Activated CD8-positive, alpha-beta memory T cell treated with anti-CD3 and anti-CD28 coated beads, Interleukin-2, amount 10 ng/mL, durations not matched to agents 7 days and 5 days (primary cell): ENCODE results near the gene SMARCC1. TPM values are rescaled to one million over a fixed set of nuclear protein-coding genes. Genes with fewer than 3 reads are reported as not detected.

Experiments
- ATAC-seq: fragments of 150-1000 bp; cut with Tn5 transposase; one replicate; pipeline ENCODE4 v1.10.0; 2021; ENCODE audit warnings: moderate library complexity
- CTCF ChIA-PET: fragments of 350-600 bp; sonication (Branson Sonifier 250); formaldehyde crosslinking; loops from one replicate; lab custom pipeline; 2021; ENCODE audit warnings: antibody characterized with exemption; lab: Charles Lee
- DNase-seq: peaks from one replicate; pipeline ENCODE4 v3.0.0-alpha.2; 2020
- H3K27ac Mint-ChIP-seq: one replicate; pipeline ENCODE4 v1.8.0; 2021; ENCODE audit warnings: mild to moderate bottlenecking, mixed read lengths
- H3K27me3 Mint-ChIP-seq: one replicate; pipeline ENCODE4 v1.8.0; 2021; ENCODE audit warnings: mixed read lengths
- H3K36me3 Mint-ChIP-seq: one replicate; pipeline ENCODE4 v1.8.0; 2021; ENCODE audit warnings: mild to moderate bottlenecking, mixed read lengths
- H3K4me1 Mint-ChIP-seq: one replicate; pipeline ENCODE4 v1.8.0; 2021; ENCODE audit warnings: mixed read lengths
- H3K4me3 Mint-ChIP-seq: one replicate; pipeline ENCODE4 v1.8.0; 2021; ENCODE audit warnings: mild to moderate bottlenecking, moderate library complexity, mixed read lengths
- H3K9me3 Mint-ChIP-seq: one replicate; pipeline ENCODE4 v1.8.0; 2022; ENCODE audit warnings: low read depth, mixed read lengths
- total RNA-seq, 2 experiments: library from RNA; stranded (reverse); gene quantifications; one replicate each; pipeline ENCODE4 v1.2.3, GENCODE V29; 2021

The SMARCC1 gene
- total RNA-seq, 2 experiments from 2014 or later, result 84.3 to 111 TPM

DNA sequence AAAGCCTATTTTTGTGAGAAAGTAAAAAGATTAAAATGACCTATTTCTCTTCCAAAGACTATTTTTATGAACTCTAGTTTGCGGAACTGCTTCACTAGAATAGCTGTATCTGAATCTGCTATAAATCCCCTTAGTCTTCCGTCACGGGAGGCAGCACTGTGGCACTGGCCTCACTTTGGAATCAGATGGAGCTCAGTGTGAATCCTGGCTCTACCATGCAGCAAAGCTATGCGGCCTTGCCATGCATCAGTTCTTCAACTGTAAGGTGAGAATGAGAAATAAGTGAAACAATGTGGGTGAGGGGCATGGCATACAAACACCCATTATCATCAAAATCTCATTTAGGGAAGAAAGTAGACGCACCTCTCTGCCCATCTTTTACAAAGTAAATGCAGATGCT lies 175.5 kb downstream of the SMARCC1 start:
- Mint-ChIP-seq H3K27me3 (no peaks in the 10 kb centered on the region), H3K27ac (no peak overlapping the region), H3K36me3 (peaks cover 40% of the 10 kb centered on the region), H3K4me1 (peaks cover 3% of the 10 kb centered on the region), H3K9me3 (no peaks in the 10 kb centered on the region), H3K4me3 (no peak overlapping the region)
- ATAC-seq (no peak), DNase-seq (no peak)
- CTCF ChIA-PET, result interaction anchor here (1.0 kb wide), 1 partner anchor 73 kb away, joined by 3 read pairs; no protein-coding TSS in a partner anchor

DNA sequence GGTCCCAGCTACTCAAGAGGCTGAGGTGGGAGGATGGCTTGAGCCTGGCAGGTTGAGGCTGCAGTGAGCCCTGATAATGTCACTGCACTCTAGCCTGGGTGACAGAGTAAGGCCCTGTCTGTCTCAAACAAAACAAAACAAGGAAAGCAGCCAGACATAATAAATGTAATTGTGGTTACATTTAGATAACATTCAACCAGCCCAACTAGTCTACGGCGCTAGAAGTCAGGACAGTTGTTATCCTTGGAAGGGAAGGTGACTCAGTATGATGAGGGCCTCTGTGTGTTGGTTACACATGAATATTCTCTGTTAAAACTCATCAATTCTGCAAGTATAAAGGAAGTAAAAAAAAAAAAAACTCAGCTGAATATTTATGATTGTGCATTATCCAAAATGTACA lies 176.0 kb downstream of the SMARCC1 start:
- DNase-seq (no peak), ATAC-seq (no peak)
- no peak overlapping the region for H3K27ac Mint-ChIP-seq
- peaks cover 39% of the 10 kb centered on the region for H3K36me3 Mint-ChIP-seq
- no peaks in the 10 kb centered on the region for H3K27me3 Mint-ChIP-seq
- CTCF ChIA-PET, result no interaction called here
- H3K4me3 Mint-ChIP-seq, result no peak overlapping the region
- peaks cover 3% of the 10 kb centered on the region for H3K4me1 Mint-ChIP-seq
- H3K9me3 Mint-ChIP-seq, result no peaks in the 10 kb centered on the region

DNA sequence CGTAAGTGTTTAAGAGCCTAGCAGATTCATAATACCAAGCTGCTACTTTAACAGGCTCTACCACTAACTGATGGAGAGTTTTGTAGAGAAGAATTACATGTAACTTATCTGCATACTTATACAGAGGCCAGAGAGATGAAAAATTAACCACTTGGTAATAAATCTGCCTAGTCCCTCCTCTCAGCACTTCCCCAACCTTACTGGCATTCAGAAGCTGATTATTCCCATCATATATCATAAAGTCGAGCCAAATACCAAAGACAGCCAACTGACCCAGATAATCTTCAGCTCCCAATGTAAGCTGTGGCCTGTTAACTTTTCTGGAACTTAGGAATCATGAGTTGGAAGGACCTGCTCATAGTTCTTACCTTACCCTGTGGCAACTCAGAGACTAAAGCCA lies 177.5 kb downstream of the SMARCC1 start:
- H3K4me1 Mint-ChIP-seq, result peaks cover 3% of the 10 kb centered on the region
- no peaks in the 10 kb centered on the region for H3K9me3 Mint-ChIP-seq
- no peak for ATAC-seq
- CTCF ChIA-PET, result no interaction called here
- H3K27me3 Mint-ChIP-seq, result no peaks in the 10 kb centered on the region
- no peak overlapping the region for H3K4me3 Mint-ChIP-seq
- DNase-seq, result no peak
- no peak overlapping the region for H3K27ac Mint-ChIP-seq
- H3K36me3 Mint-ChIP-seq, result peaks cover 26% of the 10 kb centered on the region

DNA sequence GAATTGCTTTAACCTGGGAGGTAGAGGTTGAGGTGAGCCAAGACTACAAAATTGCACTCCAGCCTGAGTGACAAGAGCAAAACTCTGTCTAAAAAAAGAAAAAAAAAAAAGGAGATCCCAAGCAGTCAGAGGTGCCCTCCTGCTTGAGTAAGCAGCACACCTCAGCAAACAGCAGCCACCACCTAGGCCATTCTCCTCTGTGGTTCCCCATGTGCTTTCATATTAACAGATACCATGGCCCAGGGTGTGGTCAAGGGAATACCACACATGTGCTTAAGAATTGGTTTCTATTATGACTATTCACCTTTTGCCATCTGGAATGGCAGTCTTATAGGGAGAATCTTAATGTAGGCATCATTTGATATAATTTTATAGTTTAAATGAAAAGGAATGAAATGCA lies 178.4 kb downstream of the SMARCC1 start:
- Mint-ChIP-seq H3K27ac (no peak overlapping the region), H3K36me3 (peaks cover 19% of the 10 kb centered on the region), H3K4me1 (peaks cover 3% of the 10 kb centered on the region), H3K9me3 (no peaks in the 10 kb centered on the region), H3K27me3 (no peaks in the 10 kb centered on the region), H3K4me3 (no peak overlapping the region)
- CTCF ChIA-PET, result no interaction called here
- DNase-seq, result no peak
- no peak for ATAC-seq

DNA sequence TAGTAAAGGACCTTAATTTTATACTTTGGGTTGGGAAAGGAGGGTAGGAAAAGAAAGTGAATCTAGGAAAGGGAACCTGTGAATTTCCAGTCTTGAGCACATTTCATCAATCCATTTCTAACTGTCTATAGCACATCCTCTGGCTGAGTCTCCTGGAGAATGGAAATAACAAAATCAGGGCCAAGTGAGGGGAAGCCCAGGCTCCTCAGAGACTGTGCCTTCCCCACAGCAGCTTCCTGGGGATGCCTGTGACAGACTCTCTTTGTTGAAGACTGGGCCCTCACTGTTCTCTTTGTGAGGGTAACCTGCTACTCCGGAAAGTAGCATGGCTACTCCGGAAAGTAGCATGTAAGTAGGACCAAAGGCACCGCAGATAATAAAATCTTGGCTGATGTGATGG lies 180.4 kb downstream of the SMARCC1 start:
- Mint-ChIP-seq H3K4me3 (no peak overlapping the region), H3K27ac (no peak overlapping the region), H3K9me3 (no peaks in the 10 kb centered on the region), H3K27me3 (no peaks in the 10 kb centered on the region), H3K36me3 (peaks cover 21% of the 10 kb centered on the region), H3K4me1 (peaks cover 3% of the 10 kb centered on the region)
- CTCF ChIA-PET, result interaction anchor here (0.7 kb wide), 1 partner anchor 37 kb away, joined by 3 read pairs; no protein-coding TSS in a partner anchor
- ATAC-seq, result no peak
- no peak for DNase-seq

DNA sequence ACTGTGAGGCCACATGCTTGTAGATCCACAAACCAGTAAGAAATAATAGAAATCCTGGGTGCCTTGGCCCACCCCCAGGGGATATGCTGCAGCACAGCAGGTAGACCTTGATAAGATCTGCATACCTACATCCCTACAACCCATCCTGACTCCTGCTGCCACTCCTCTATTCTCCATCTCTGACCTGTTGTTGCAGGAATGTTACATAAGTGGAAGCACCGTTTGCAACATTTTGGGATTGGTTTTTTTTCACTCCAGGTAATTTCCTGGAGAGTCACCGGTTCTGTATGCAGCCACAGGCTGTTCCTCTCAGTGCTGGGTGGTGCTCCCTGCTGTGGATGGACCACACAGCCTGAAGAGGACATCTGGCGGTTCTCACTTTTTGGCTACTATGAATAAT lies 186.9 kb downstream of the SMARCC1 start:
- no peak overlapping the region for H3K4me3 Mint-ChIP-seq
- H3K27me3 Mint-ChIP-seq, result no peaks in the 10 kb centered on the region
- no peak overlapping the region for H3K27ac Mint-ChIP-seq
- CTCF ChIA-PET, result no interaction called here
- H3K9me3 Mint-ChIP-seq, result no peaks in the 10 kb centered on the region
- peaks cover 11% of the 10 kb centered on the region for H3K36me3 Mint-ChIP-seq
- ATAC-seq, result no peak
- no peaks in the 10 kb centered on the region for H3K4me1 Mint-ChIP-seq
- no peak for DNase-seq

DNA sequence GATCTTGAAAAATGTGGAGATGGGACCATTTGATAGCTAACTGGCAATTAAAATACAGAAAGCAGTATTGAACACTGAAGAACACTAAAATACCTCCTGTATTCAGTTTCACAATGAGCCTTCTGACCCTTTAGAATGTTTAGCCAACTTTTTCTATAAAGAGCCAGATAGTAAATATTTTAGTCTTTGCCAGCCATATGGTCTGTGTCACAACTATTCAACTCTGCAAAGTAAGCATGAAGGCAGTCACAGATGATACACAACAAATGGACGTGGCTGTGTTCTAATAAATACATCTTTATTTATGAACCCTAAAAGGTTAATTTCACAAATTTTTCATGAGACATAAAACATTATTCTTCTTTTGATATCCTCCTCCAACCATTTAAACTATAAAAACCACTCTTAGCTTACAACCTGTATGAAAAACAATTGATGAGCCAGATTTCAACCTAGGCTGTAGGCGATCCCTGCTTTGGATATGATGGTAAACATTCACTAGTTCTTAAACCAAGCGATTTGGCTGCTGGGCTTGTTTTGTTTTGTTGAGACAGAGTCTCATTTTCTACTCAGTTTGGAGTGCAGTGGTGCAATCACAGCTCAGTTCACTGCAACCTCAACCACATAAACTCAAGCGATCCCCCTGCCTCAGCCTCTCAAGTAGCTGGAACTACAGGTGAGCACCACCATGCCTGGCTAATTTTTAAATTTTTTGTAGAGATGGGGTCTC lies 189.5 kb downstream of the SMARCC1 start:
- H3K4me3 Mint-ChIP-seq, result no peak overlapping the region
- peaks cover 18% of the 10 kb centered on the region for H3K36me3 Mint-ChIP-seq
- H3K27ac Mint-ChIP-seq, result no peak overlapping the region
- H3K27me3 Mint-ChIP-seq, result no peaks in the 10 kb centered on the region
- no peak for DNase-seq
- CTCF ChIA-PET, result interaction anchor here (0.7 kb wide), 1 partner anchor 36 kb away, joined by 3 read pairs; no protein-coding TSS in a partner anchor
- no peaks in the 10 kb centered on the region for H3K4me1 Mint-ChIP-seq
- no peak for ATAC-seq
- no peaks in the 10 kb centered on the region for H3K9me3 Mint-ChIP-seq

DNA sequence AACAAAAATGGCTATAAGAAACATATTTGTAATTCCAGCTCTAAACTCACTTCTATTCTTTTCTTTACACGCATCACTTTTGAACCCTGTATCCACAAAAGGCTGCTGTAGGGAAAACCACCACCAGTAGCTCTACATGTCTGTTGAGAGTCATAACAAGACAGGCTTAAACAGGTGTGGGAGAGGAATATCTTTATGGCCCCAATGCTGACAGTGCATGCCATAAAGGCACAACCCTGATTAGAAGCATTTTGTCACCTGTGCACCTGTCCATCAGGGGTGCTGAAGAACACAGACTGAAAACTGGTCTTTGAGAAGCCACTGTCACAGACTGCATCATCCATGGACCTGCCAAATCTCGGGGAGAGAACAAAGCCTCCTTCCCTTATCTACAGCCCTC lies 191.5 kb downstream of the SMARCC1 start:
- Mint-ChIP-seq H3K4me3 (no peak overlapping the region), H3K27ac (no peak overlapping the region), H3K27me3 (no peaks in the 10 kb centered on the region), H3K4me1 (no peaks in the 10 kb centered on the region), H3K9me3 (no peaks in the 10 kb centered on the region), H3K36me3 (peaks cover 19% of the 10 kb centered on the region)
- ATAC-seq, result no peak
- DNase-seq, result no peak
- CTCF ChIA-PET, result no interaction called here

DNA sequence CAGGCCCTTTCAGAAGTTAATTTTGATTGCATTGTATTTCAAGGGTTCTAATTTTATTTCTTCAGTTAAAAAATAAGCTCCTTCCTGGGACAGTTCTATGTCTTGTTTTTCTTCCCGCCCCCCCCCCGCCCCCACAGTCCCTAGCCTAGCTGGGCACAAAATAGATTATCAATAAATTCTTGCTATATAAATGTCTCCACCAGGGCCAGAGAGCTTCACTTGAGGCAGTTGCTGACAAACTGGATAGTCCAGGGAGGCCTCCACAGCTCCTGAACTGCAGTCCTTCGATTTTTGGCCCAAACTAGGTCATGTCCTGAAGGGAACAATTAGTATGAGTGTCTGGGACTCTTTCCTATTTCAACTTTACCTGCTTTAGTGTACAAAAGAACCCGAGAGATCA lies 193.1 kb downstream of the SMARCC1 start:
- H3K36me3 Mint-ChIP-seq, result peaks cover 16% of the 10 kb centered on the region
- no peak for DNase-seq
- no peak overlapping the region for H3K27ac Mint-ChIP-seq
- H3K4me1 Mint-ChIP-seq, result no peaks in the 10 kb centered on the region
- CTCF ChIA-PET, result interaction anchor here (1.0 kb wide), 2 partner anchors 17 to 200 kb away, joined by 3 to 4 read pairs; no protein-coding TSS in a partner anchor
- no peak overlapping the region for H3K4me3 Mint-ChIP-seq
- H3K27me3 Mint-ChIP-seq, result no peaks in the 10 kb centered on the region
- no peaks in the 10 kb centered on the region for H3K9me3 Mint-ChIP-seq
- no peak for ATAC-seq

DNA sequence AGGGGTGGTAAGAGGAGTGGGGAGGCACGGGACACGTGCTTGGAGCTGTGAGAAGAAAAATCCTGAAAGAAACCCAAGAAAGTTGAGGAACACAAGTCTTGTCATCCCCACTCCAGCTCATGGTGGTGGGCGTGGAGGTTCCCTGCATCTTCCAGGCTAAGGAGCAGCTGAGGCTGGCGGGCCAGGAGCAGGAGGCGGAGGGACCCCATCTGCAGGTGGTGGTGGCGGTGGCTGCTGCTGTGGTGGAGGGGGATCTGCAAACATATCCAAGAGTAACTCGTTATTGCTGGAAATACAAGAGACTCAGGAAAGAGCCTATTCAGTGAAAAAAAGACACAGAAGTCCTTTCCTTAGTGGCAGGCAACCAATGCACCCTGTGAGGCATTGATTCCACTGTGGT lies 193.6 kb downstream of the SMARCC1 start:
- ATAC-seq, result no peak
- Mint-ChIP-seq H3K4me3 (no peak overlapping the region), H3K27me3 (no peaks in the 10 kb centered on the region), H3K36me3 (peaks cover 16% of the 10 kb centered on the region), H3K4me1 (no peaks in the 10 kb centered on the region), H3K9me3 (no peaks in the 10 kb centered on the region), H3K27ac (no peak overlapping the region)
- no peak for DNase-seq
- CTCF ChIA-PET, result interaction anchor here (1.4 kb wide), 1 partner anchor 201 kb away, joined by 3 read pairs; no protein-coding TSS in a partner anchor

DNA sequence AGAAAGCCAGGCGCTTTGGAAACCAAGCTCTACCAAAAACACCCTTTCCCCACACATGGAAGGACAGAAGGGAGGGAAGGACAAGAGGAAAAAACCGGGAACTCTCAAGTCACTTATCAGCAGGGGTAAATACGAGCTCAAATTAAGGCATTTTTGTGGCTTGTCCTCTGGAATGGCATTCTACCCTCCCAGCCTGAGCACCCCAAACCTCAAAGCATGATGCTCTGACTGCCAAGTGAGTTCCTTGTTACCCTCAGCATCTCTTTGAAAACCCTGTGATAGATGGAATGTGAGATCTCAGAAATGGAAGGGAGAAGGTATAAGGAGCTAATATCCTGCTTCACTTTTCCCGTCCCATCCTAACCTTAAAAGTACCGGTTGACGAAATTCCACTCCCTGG lies 194.9 kb downstream of the SMARCC1 start:
- Mint-ChIP-seq H3K36me3 (peaks cover 16% of the 10 kb centered on the region), H3K4me1 (no peaks in the 10 kb centered on the region), H3K9me3 (no peaks in the 10 kb centered on the region), H3K27me3 (no peaks in the 10 kb centered on the region), H3K4me3 (no peak overlapping the region), H3K27ac (no peak overlapping the region)
- CTCF ChIA-PET, result interaction anchor here (1.4 kb wide), 1 partner anchor 202 kb away, joined by 3 read pairs; no protein-coding TSS in a partner anchor
- DNase-seq (no peak), ATAC-seq (no peak)

DNA sequence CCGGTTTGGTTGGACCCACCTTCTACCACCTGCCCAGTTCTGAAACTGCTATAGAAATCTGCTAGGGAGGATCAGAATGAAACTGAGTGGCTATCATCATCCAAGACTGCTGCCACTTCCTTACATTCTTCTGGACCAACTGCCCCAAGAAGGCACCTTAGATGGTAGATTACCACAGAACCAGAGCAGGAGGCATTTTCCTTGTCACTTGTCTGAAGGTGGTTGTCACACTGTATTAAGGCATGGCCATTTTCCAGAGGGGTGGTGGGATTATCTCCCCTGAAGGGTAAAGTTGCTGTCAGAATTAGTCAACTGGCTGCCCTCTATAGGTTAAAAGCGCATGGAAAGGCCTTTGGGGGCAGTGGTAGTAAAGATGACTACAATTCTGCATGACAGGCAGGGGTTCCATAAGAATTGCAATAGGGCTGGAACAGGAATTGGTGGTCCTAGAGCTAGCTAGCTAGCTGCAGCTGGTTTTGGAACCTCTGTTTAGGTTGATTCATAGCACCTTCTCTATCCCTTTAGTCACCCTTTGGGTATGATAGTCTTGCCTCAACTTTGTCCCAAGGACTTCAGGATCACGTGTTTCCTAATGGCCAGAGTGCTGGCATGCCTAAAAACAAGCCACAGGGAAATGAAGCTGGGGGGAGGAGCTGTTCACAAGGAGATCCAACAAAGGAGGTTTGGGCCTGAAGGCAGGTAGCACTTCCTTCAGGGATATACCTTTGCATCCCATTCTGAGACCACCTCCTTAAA lies 198.2 kb downstream of the SMARCC1 start:
- CTCF ChIA-PET, result no interaction called here

DNA sequence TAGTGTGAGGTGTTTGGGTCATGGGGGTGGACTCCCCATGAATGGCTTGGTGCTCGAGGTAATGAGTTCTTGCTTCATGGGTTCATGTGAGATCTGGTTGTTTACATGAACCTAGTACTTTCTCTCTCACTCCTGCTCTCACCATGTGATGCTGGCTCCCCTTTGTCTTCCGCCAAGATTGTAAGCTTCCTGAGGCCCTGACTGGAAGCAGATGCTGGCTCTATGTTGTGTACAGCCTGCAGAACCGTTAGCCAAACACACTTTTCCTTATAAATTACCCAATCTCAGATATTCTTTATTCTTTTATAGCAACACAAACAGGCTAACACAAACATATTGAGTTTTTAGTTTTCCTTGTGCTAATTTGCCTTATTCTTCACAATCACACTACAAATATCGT lies 199.9 kb downstream of the SMARCC1 start:
- no peak for ATAC-seq
- CTCF ChIA-PET, result no interaction called here
- H3K27ac Mint-ChIP-seq, result no peak overlapping the region
- no peaks in the 10 kb centered on the region for H3K4me1 Mint-ChIP-seq
- H3K4me3 Mint-ChIP-seq, result no peak overlapping the region
- H3K27me3 Mint-ChIP-seq, result peaks cover 26% of the 10 kb centered on the region
- no peaks in the 10 kb centered on the region for H3K9me3 Mint-ChIP-seq
- no peak for DNase-seq
- H3K36me3 Mint-ChIP-seq, result peaks cover 4% of the 10 kb centered on the region

More for the DNA sequence above, 198.2 kb downstream of the SMARCC1 start:
- ATAC-seq, result no peak
- no peak overlapping the region for H3K4me3 Mint-ChIP-seq
- H3K4me1 Mint-ChIP-seq, result no peaks in the 10 kb centered on the region
- peaks cover 20% of the 10 kb centered on the region for H3K27me3 Mint-ChIP-seq
- H3K9me3 Mint-ChIP-seq, result no peaks in the 10 kb centered on the region
- no peak for DNase-seq
- no peak overlapping the region for H3K27ac Mint-ChIP-seq
- H3K36me3 Mint-ChIP-seq, result peaks cover 8% of the 10 kb centered on the region

DNA sequence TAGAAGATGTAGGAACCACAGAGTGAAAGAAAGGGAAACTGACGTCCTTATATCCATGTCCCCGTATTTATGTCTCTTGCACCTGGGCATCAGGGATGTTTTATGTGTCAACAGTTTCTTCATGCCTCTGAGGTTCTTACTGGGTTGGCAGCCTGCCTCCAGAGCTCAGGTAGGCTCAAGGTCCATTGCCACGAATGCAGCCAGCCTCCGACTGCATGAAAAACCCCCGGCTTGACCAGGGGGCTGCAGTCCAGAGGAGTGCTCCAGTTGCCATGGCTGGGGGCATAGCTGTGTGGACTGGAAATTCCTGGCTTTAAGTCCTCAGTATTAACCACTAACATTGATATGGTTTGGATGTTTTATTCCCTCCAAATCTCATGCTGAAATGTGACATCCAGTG lies 200.3 kb downstream of the SMARCC1 start:
- H3K36me3 Mint-ChIP-seq, result peaks cover 4% of the 10 kb centered on the region
- H3K9me3 Mint-ChIP-seq, result no peaks in the 10 kb centered on the region
- CTCF ChIA-PET, result no interaction called here
- no peak for ATAC-seq
- H3K27ac Mint-ChIP-seq, result no peak overlapping the region
- H3K4me1 Mint-ChIP-seq, result no peaks in the 10 kb centered on the region
- no peak overlapping the region for H3K4me3 Mint-ChIP-seq
- H3K27me3 Mint-ChIP-seq, result peaks cover 28% of the 10 kb centered on the region
- DNase-seq, result no peak
